Common myeloid progenitor, CD34-positive (primary cell): Measurements from ENCODE around the gene PGM5.
"Not testable (repeated sequence)": the region's sequence is repeated elsewhere in the genome, so short reads cannot be mapped to it uniquely, and the experiment has no call there.

Experiments used
- CTCF ChIA-PET: fragments of 350-600 bp; sonication (Branson Sonifier 250); formaldehyde crosslinking; loops from one replicate; lab custom pipeline; 2021; ENCODE audit warnings: antibody characterized with exemption; lab: Charles Lee
- POLR2A ChIA-PET: fragments of 350-600 bp; sonication (Branson Sonifier 250); formaldehyde crosslinking; loops from one replicate; lab custom pipeline; 2021; ENCODE audit warnings: antibody characterized with exemption; lab: Charles Lee
- DNase-seq, 3 donors: peaks; one replicate each; pipeline versions ENCODE4 v3.0.0 to v3.0.0-alpha.2; 2013
- H3K27ac ChIP-seq, 2 experiments: 1 replicate in 1 of 2; 2 replicates in 1 of 2; pipeline ENCODE4 v1.7.0; 2013; ENCODE audit warnings: inconsistent platforms in 2 of 2, low read length in 2 of 2, mild to moderate bottlenecking in 2 of 2, low read depth in 1 of 2, moderate library complexity in 1 of 2; ENCODE audit not compliant: severe bottlenecking in 2 of 2, insufficient read depth in 1 of 2, poor library complexity in 1 of 2
- H3K27me3 ChIP-seq, 5 experiments: replicated peaks in 2 of 5; 1 replicate in 3 of 5; 2 replicates in 2 of 5; pipeline versions ENCODE4 v1.6.1 to v1.7.0; 2013; ENCODE audit warnings: low read length in 4 of 5, mild to moderate bottlenecking in 2 of 5, moderate library complexity in 2 of 5, inconsistent platforms in 1 of 5; ENCODE audit not compliant: insufficient read depth in 5 of 5, control insufficient read depth in 4 of 5
- H3K36me3 ChIP-seq, 4 experiments: 1 replicate in 2 of 4; 2 replicates in 2 of 4; pipeline versions ENCODE4 v1.6.1 to v1.7.0; 2013; ENCODE audit warnings: low read length in 3 of 4, control low read depth in 1 of 4, mild to moderate bottlenecking in 1 of 4; ENCODE audit not compliant: control insufficient read depth in 4 of 4, insufficient read depth in 4 of 4
- H3K4me1 ChIP-seq, 4 experiments: 1 replicate in 3 of 4; 2 replicates in 1 of 4; pipeline versions ENCODE4 v1.6.1 to v1.7.1; 2013; ENCODE audit warnings: low read length in 3 of 4, mild to moderate bottlenecking in 3 of 4, control low read depth in 1 of 4, inconsistent platforms in 1 of 4, moderate library complexity in 1 of 4; ENCODE audit not compliant: control insufficient read depth in 4 of 4, insufficient read depth in 4 of 4; ENCODE audit errors: control extremely low read depth in 1 of 4
- H3K4me3 ChIP-seq, 7 experiments: 1 replicate in 4 of 7; 2 replicates in 3 of 7; pipeline versions ENCODE4 v1.5.1 to v1.7.0; 2013; ENCODE audit warnings: mild to moderate bottlenecking in 7 of 7, low read length in 6 of 7, moderate library complexity in 6 of 7, inconsistent platforms in 2 of 7, low read depth in 2 of 7, control low read depth in 1 of 7; ENCODE audit not compliant: insufficient read depth in 4 of 7, control insufficient read depth in 1 of 7; ENCODE audit errors: extremely low read depth in 1 of 7
- H3K9me3 ChIP-seq, 5 experiments: 1 replicate in 4 of 5; 2 replicates in 1 of 5; pipeline versions ENCODE4 v1.6.1 to v1.7.1; 2013; ENCODE audit warnings: low read length in 4 of 5, mild to moderate bottlenecking in 2 of 5, inconsistent platforms in 1 of 5, low read depth in 1 of 5, moderate library complexity in 1 of 5; ENCODE audit not compliant: control insufficient read depth in 4 of 5, insufficient read depth in 2 of 5; ENCODE audit errors: control extremely low read depth in 1 of 5
- WGBS: methylation state at CpG from one replicate; pipeline ENCODE4 v1.1.5; 2013; ENCODE audit not compliant: insufficient coverage; 5-methylcytosine and 5-hydroxymethylcytosine counted together

Gene PGM5

DNA sequence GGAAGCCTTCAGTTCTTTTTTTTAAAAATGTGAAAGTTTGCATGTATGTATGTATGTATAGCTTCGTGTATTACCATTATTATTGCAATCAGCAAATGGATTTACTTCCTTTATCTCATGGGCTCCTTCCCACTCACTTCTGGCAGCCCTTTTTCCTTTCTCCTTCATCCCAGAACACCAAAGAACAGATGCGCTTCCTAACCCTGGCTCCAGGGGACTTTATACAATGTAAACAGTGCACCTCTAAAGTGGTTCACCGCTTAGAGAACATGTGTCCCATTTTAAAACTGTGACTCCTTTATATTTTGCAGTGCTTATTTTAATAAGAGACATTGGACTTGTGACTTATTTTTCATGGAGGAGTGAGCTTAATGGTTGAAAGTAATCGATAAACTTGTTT lies 13.2 kb upstream of the PGM5 start:
- H3K4me3 ChIP-seq, POLR2A ChIA-PET, H3K27me3 ChIP-seq, H3K27ac ChIP-seq, DNase-seq, H3K4me1 ChIP-seq, H3K9me3 ChIP-seq, H3K36me3 ChIP-seq: not testable (repeated sequence)
- 83% methylated on average over 1 of the region's 4 CpGs for WGBS
- CTCF ChIA-PET: interaction anchor here (0.6 to 1.2 kb wide), 3 partner anchors 225 to 1202 kb away, joined by 3 to 8 read pairs (median 4); no protein-coding TSS in a partner anchor

DNA sequence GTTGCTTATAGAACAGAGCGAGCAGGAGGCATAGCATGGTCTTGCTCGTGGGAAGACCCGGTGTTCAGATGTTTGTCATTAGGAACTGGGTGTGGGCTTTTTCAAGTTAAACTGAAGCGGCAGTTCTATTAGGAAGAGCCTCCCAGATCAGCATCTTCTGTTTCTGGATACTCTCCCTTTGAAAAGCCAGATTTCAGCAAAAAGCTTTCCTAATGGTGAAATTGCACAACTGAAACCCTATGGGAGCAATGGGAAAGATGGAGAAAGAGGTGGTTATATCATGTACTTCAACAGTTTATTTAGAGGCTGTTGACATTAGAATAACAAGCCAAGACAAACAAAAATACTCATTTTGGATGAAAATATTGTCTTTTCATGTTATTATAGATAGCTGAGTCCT lies 12.4 kb upstream of the PGM5 start:
- CTCF ChIA-PET, DNase-seq, H3K4me3 ChIP-seq: not testable (repeated sequence)

DNA sequence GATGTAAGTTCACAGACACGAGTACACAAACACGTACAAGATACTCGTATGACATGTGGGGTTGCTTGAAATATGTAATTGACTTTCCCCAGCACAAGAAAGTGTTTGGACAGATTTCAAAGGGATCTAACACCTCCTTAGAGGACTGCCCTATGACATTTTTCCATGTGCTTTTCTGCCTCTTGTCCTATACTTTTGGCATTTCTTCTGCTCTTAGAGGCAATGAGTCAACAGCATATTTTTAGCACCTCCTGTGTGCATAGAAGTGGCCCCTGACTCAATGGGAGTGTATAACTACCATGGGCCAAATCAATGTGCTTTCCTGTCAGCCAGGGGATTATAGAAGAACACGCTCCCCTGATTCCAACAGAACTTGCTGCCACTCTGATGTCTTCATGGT lies 4.7 kb upstream of the PGM5 start:
- H3K4me1 ChIP-seq, CTCF ChIA-PET, H3K36me3 ChIP-seq, H3K9me3 ChIP-seq, H3K4me3 ChIP-seq, DNase-seq, POLR2A ChIA-PET, H3K27ac ChIP-seq, H3K27me3 ChIP-seq: not testable (repeated sequence)
- 100% methylated on average over 1 of the region's 4 CpGs for WGBS

More for the DNA sequence above, 12.4 kb upstream of the PGM5 start:
- H3K4me1 ChIP-seq, H3K9me3 ChIP-seq, H3K27ac ChIP-seq, H3K27me3 ChIP-seq, POLR2A ChIA-PET, H3K36me3 ChIP-seq: not testable (repeated sequence)
- WGBS: 100% methylated on average over 1 of the region's 4 CpGs

DNA sequence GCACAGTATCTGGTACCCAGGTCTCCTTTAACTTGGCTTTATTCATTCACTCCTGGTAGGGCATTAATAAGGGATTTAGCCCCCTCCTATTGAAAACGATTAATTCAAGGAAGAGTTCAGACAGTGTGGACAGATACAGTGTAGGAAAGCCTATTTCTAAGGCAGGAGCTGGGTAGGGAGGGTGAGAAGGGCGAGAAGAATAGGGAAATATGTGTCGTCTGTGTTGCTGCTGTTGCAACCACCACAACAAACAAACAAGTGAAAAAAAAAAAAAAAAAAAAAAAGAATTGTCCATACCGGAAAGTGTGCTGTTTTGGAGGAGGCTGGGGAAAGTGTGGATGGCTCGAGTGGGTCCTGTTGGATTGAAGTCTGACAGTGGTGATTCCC lies 425 bp upstream of the PGM5 start:
- no CpG with 5 or more reads among the region's 5 CpGs for WGBS
- DNase-seq: peak in 1 of 3 donors; percentile 32
- H3K36me3 ChIP-seq, H3K27ac ChIP-seq, H3K4me1 ChIP-seq, H3K9me3 ChIP-seq, H3K27me3 ChIP-seq, CTCF ChIA-PET: not testable (repeated sequence)
- H3K4me3 ChIP-seq: peak overlapping the region in 4 of 7 experiments; percentile 4 to 79 (median 64)
- POLR2A ChIA-PET: interaction anchor here (0.6 kb wide), 1 partner anchor 317 kb away, joined by 3 read pairs; no protein-coding TSS in a partner anchor

DNA sequence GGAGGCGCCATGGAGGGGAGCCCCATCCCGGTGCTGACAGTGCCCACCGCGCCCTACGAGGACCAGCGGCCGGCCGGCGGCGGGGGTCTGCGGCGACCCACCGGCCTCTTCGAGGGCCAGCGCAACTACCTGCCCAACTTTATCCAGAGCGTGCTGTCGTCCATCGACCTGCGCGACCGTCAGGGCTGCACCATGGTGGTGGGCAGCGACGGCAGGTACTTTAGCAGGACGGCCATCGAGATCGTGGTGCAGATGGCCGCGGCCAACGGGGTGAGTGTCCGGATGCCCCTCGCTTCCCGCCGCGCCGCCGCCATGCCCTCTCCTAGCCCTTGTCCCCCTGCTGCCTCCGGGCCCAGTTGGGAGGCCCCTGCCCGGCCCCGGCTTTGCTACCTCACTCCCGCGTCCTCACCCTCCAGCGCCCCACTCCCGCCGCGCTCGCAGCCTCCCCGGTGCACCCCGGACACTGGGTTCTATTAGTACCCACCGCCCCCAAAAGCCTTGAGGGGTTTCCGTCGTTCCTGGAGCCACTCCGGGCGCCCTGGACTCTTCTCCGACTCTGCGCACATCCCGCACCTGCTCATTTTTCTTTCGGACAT lies 806 bp downstream of the PGM5 start:
- H3K4me3 ChIP-seq: peak overlapping the region in 6 of 7 experiments; percentile 55 to 79 (median 64)

DNA sequence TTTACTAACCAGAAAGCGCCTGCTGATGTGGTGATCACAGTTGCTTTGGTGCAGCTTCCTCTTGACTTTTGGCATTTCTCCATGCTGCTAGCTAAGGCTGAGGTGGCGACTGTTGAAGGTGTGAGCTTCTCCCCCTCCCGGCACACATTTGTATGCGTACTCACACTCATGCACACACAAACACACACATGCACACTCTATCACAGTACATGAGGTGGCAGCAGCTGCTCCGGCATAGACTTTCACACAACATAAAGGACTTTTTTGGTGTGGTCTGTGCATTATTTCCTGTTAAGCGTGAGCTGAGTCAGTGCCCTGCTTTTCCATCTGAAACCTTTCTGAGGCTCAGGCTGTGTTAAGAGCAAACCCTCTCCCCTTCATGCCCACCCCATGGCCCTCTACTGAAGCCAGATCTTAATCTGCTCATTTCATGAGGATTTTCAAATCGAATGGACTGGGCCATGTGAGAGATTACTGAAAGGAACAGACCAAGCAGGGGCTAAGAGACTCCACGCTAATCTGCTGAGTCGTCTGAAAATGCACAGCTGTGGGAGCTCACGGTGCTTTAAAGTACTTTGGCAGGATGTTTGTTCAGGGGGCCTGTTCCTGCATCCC lies 10.6 kb downstream of the PGM5 start:
- not testable (repeated sequence) for H3K9me3 ChIP-seq

More for the DNA sequence above, 806 bp downstream of the PGM5 start:
- H3K9me3 ChIP-seq, H3K36me3 ChIP-seq, POLR2A ChIA-PET, H3K4me1 ChIP-seq, H3K27ac ChIP-seq, H3K27me3 ChIP-seq, CTCF ChIA-PET: not testable (repeated sequence)
- 0% methylated on average over 1 of the region's 57 CpGs for WGBS
- DNase-seq: peak in 1 of 3 donors; percentile 16

DNA sequence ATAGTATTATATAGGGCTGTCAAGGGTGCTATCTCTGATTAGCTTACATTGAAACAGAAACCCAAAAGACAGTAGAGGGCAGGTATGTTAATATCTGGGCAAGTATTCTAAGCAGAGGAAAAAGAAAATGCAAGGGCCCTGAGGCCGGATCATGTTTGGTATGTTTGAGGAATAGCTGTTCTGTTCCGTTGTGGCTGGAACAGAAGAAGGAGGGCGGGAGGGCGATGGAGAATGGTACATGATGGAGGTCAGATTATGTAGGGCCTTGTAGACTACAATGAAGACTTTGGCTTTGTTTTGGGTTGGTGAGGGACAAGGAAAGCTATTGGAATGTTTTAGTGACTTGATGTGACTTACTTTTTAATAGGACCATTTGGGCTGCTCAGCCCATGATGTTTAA lies 19.4 kb downstream of the PGM5 start:
- H3K27me3 ChIP-seq, H3K36me3 ChIP-seq, H3K4me1 ChIP-seq, H3K9me3 ChIP-seq, H3K4me3 ChIP-seq, POLR2A ChIA-PET, H3K27ac ChIP-seq, DNase-seq, CTCF ChIA-PET: not testable (repeated sequence)
- WGBS: 96% methylated on average over 4 of the region's 4 CpGs

More for the DNA sequence above, 10.6 kb downstream of the PGM5 start:
- H3K4me1 ChIP-seq, H3K27ac ChIP-seq, H3K36me3 ChIP-seq, CTCF ChIA-PET, H3K27me3 ChIP-seq, POLR2A ChIA-PET: not testable (repeated sequence)
- WGBS: 0% methylated on average over 4 of the region's 10 CpGs
- DNase-seq: peak; percentile 52 to 84 (median 71)
- peak overlapping the region in 3 of 7 experiments; percentile 31 to 59 (median 43) for H3K4me3 ChIP-seq
